ENCODE measurements around the gene SLC6A7.

Gene SLC6A7

GRCh38 chr5:150190987-150191386 is 1.1 kb downstream of the SLC6A7 start:
- no peaks in the 10 kb centered on the region for H3K9me2 ChIP-seq (replicated peaks; ENCODE audit: control insufficient read depth, low read length)
- no peaks in the 10 kb centered on the region for H3K79me2 ChIP-seq (ENCODE audit: control insufficient read depth, low read length)
- peaks cover 16% of the 10 kb centered on the region for H3K27me3 ChIP-seq (ENCODE audit: control insufficient read depth, low read length)
- no peaks in the 10 kb centered on the region for H3F3A ChIP-seq (ENCODE audit: control insufficient read depth, insufficient read depth)
- no peaks in the 10 kb centered on the region for H3K9me3 ChIP-seq (ENCODE audit: control insufficient read depth, insufficient read depth, low read length)
- no peaks in the 10 kb centered on the region for H3K4me1 ChIP-seq (ENCODE audit: control insufficient read depth, low read length)
- TF ChIP-seq CTCF (IDR thresholded peaks at IDR 0.05; ENCODE audit: low read depth, low read length, poor library complexity, severe bottlenecking) (no peak), EZH2phosphoT487 (IDR thresholded peaks at IDR 0.05; ENCODE audit: borderline replicate concordance, low read length) (no peak)
- H3K4me2 ChIP-seq (ENCODE audit: low read length), result no peak overlapping the region
- H3K4me3 ChIP-seq (ENCODE audit: low read length), result no peak overlapping the region
- no peaks in the 10 kb centered on the region for H4K20me1 ChIP-seq (ENCODE audit: control insufficient read depth, insufficient read depth, low read depth, low read length)
- no peak overlapping the region for H3K27ac ChIP-seq (ENCODE audit: low read depth, low read length)
- H3K36me3 ChIP-seq (ENCODE audit: control insufficient read depth, low read length), result no peaks in the 10 kb centered on the region

GRCh38 chr5:150192462-150192861 is 2.6 kb downstream of the SLC6A7 start:
- Histone ChIP-seq H3K9me2 (replicated peaks; ENCODE audit: control insufficient read depth, low read length) (no peaks in the 10 kb centered on the region), H3K36me3 (ENCODE audit: control insufficient read depth, low read length) (no peaks in the 10 kb centered on the region), H3K9me3 (ENCODE audit: control insufficient read depth, insufficient read depth, low read length) (no peaks in the 10 kb centered on the region), H3K27me3 (ENCODE audit: control insufficient read depth, low read length) (peaks cover 16% of the 10 kb centered on the region), H3K4me2 (ENCODE audit: low read length) (no peak overlapping the region), H3K79me2 (ENCODE audit: control insufficient read depth, low read length) (no peaks in the 10 kb centered on the region), H3K27ac (ENCODE audit: low read depth, low read length) (no peak overlapping the region), H4K20me1 (ENCODE audit: control insufficient read depth, insufficient read depth, low read depth, low read length) (no peaks in the 10 kb centered on the region), H3F3A (ENCODE audit: control insufficient read depth, insufficient read depth) (no peaks in the 10 kb centered on the region), H3K4me3 (ENCODE audit: low read length) (no peak overlapping the region), H3K4me1 (ENCODE audit: control insufficient read depth, low read length) (no peaks in the 10 kb centered on the region)
- TF ChIP-seq EZH2phosphoT487 (IDR thresholded peaks at IDR 0.05; ENCODE audit: borderline replicate concordance, low read length) (no peak), CTCF (IDR thresholded peaks at IDR 0.05; ENCODE audit: low read depth, low read length, poor library complexity, severe bottlenecking) (no peak)

GRCh38 chr5:150195736-150196485 is 6.0 kb downstream of the SLC6A7 start:
- TF ChIP-seq EZH2phosphoT487 (IDR thresholded peaks at IDR 0.05; ENCODE audit: borderline replicate concordance, low read length) (no peak), CTCF (IDR thresholded peaks at IDR 0.05; ENCODE audit: low read depth, low read length, poor library complexity, severe bottlenecking) (no peak)
- Histone ChIP-seq H3K27me3 (ENCODE audit: control insufficient read depth, low read length) (peaks cover 8% of the 10 kb centered on the region), H3K4me1 (ENCODE audit: control insufficient read depth, low read length) (no peaks in the 10 kb centered on the region), H3K9me3 (ENCODE audit: control insufficient read depth, insufficient read depth, low read length) (no peaks in the 10 kb centered on the region), H3K79me2 (ENCODE audit: control insufficient read depth, low read length) (no peaks in the 10 kb centered on the region), H3K9me2 (replicated peaks; ENCODE audit: control insufficient read depth, low read length) (no peaks in the 10 kb centered on the region), H3F3A (ENCODE audit: control insufficient read depth, insufficient read depth) (no peaks in the 10 kb centered on the region), H3K27ac (ENCODE audit: low read depth, low read length) (no peak overlapping the region), H3K4me2 (ENCODE audit: low read length) (no peak overlapping the region), H4K20me1 (ENCODE audit: control insufficient read depth, insufficient read depth, low read depth, low read length) (no peaks in the 10 kb centered on the region), H3K36me3 (ENCODE audit: control insufficient read depth, low read length) (no peaks in the 10 kb centered on the region), H3K4me3 (ENCODE audit: low read length) (no peak overlapping the region)

Measured in DOHH2 (cell line).